Measurements from ENCODE around the gene MRNIP.
"Not testable (repeated sequence)": the region's sequence is repeated elsewhere in the genome, so short reads cannot be mapped to it uniquely, and the experiment has no call there.

The MRNIP gene

DNA sequence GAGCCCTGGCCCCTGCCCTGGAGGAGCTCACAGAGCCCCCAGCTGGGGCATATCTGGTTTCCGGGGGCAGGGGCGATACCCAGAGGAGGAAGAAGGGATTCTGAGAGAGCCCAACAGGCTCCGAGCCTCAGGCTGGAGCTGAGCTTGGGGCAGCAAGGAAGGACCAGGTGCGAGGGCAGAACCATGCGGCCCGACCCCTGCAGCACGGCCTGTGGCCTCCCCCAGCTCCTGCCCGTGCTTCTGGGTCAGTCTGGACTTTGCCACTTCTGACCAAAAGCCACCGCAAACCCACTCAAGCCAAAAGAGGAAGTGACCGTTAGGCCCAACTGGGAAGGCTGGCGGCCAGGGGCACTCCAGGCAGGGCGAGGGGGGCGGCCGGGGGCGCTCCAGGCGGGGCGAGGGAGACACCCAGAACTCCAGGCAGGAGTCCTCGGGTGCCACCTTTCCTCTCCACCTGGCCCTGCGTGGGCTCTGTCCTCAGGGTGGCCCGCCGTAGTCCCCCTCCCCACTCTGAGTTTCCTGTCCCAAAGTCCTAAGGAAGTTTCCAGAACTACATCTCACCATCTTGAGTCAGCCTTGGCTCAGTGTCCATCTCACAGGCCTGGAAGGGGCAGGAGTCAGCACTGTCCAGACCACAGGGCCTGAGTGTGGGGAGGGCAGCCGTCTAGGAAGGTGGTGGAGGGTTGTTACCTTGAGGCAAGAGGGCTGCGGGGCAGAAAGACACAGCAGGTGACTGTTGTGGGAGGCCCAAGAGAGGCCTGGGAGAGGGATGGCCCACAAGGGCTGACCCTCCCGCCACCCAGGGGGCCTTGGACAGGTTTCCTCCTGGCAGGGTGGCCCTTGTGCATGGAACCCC lies 65.8 kb downstream of the MRNIP start:
- no peak for DNase-seq (ENCODE audit: low read depth, low spot score)

DNA sequence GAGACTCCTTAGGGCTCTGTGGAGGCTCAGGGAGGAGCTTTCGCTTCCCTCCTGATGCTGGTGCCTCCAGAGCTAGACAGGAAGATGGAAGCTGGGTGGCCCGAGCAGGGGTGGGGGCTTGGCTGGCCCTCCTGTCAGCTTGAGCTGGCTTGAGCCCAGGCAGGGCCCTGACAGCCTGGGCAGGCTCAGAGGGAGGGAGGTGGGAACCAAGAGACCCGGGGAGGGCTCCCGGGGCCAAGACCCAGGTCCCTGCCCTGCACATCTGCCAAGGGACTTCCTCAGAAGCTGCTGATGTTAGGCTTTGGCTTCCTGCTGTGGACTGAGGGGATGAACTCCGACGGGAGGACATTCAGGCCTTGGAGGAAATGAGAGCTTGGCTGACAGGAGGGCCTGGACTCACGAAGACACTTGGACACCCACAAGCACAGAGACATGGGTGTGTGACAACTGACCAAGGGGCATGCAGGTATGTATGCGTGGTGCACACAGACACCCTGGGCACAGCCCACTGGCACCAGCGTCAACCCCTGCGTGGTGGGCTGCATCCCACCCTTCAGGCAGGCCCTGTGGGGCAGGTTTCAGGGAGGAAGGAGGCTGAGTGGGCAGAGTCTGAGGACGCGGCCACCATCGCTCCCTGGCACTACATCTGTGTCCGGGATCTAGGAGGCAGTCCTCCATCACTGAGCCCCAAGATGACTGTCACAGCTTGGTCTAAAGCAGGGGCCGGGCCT lies 66.6 kb downstream of the MRNIP start:
- DNase-seq (ENCODE audit: low read depth, low spot score), result no peak

- DNase-seq (ENCODE audit: low read depth, low spot score), result not testable (repeated sequence)
Measured at GRCh38 chr5:179789278-179789677, 69.3 kb downstream of the MRNIP start.

DNA sequence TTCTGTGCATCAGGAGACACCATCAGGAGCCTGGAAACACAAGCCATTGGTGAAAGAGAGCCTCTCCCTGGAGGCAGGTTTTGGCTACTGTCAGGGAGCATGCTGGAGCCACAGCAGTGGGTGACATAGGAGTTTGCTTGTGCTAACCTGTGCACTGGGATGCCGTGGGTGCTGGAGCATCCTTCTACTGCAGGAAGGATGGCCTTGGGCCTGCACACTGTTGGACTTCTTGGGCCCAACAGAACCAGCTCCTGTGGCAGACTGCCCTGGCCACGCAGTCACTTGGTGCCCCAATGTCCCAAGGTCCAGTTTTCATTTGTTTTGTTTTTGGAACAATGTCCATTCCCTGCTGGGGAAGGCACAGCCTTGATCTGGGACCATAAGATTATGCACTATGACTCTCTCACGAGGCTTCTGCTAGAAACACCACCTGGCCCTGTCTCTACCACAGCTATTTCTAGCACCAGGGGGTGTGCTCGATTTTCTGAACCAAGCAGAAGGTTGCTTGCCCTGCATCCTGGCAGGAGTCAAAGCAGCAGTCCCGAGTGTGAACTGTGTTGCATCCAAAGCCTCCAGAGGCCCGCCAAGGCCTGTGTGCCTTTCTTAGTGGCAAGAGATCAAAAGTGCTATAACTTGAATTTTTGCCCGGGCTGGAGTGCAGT lies 70.3 kb downstream of the MRNIP start:
- no peak for DNase-seq (ENCODE audit: low read depth, low spot score)
